HUDEP-2 (cell line): ENCODE measurements around the gene MARS1.

Experiments
- DNase-seq, 76 experiments: peaks; one replicate each; lab custom pipeline; 2025; ENCODE audit not compliant: unreplicated experiment in 76 of 76; lab: John Stamatoyannopoulos, UW

The MARS1 gene

GRCh38 chr12:57470970-57471656 lies 16.8 kb upstream of the MARS1 start:
- DNase-seq: no peak

GRCh38 chr12:57471661-57472060 lies 16.2 kb upstream of the MARS1 start:
- DNase-seq: no peak

- DNase-seq: no peak
Observed at GRCh38 chr12:57472391-57472790, 15.5 kb upstream of the MARS1 start.

- no peak for DNase-seq
Observed at GRCh38 chr12:57473392-57473791, 14.5 kb upstream of the MARS1 start.

- DNase-seq: no peak
Observed at GRCh38 chr12:57473886-57474285, 14.0 kb upstream of the MARS1 start.

GRCh38 chr12:57474430-57474829 lies 13.4 kb upstream of the MARS1 start:
- peak in 2 of 76 experiments; percentile 5 to 12 for DNase-seq

- no peak for DNase-seq
Observed at GRCh38 chr12:57474862-57475261, 13.0 kb upstream of the MARS1 start.

GRCh38 chr12:57475271-57476161 lies 12.4 kb upstream of the MARS1 start:
- DNase-seq: no peak

- DNase-seq: peak in 16 of 76 experiments; percentile 11 to 60 (median 32)
Observed at GRCh38 chr12:57476162-57476992, 11.5 kb upstream of the MARS1 start.

- DNase-seq: no peak
Observed at GRCh38 chr12:57476993-57477709, 10.7 kb upstream of the MARS1 start.

- peak in 1 of 76 experiments; percentile 8 for DNase-seq
Observed at GRCh38 chr12:57477710-57478681, 9.9 kb upstream of the MARS1 start.

- no peak for DNase-seq
Observed at GRCh38 chr12:57479043-57479375, 8.9 kb upstream of the MARS1 start.

GRCh38 chr12:57479376-57480115 lies 8.3 kb upstream of the MARS1 start, which contains the start of gene ARHGAP9:
Gene ARHGAP9 (minus strand): TSS chr12:57479866. CDS start chr12:57479406, 460 bp downstream.
- DNase-seq: no peak

- no peak for DNase-seq
Observed at GRCh38 chr12:57481671-57482070, 6.2 kb upstream of the MARS1 start.

- no peak for DNase-seq
Observed at GRCh38 chr12:57483466-57483865, 4.4 kb upstream of the MARS1 start.

GRCh38 chr12:57485695-57486094 lies 2.2 kb upstream of the MARS1 start:
- no peak for DNase-seq

GRCh38 chr12:57487055-57487596 lies 742 bp upstream of the MARS1 start:
- DNase-seq: no peak
